GM19467 (cell line): Measurements from ENCODE around the gene PDE6B.
"Not testable (repeated sequence)": the region's sequence is repeated elsewhere in the genome, so short reads cannot be mapped to it uniquely, and the experiment has no call there.

Experiments used
- ATAC-seq: cut with Tn5 transposase; IDR thresholded peaks from one replicate; pipeline ENCODE4 v1.9.1; 2021; ENCODE audit warnings: mild to moderate bottlenecking, moderate library complexity; ENCODE audit not compliant: unreplicated experiment

The PDE6B gene

DNA sequence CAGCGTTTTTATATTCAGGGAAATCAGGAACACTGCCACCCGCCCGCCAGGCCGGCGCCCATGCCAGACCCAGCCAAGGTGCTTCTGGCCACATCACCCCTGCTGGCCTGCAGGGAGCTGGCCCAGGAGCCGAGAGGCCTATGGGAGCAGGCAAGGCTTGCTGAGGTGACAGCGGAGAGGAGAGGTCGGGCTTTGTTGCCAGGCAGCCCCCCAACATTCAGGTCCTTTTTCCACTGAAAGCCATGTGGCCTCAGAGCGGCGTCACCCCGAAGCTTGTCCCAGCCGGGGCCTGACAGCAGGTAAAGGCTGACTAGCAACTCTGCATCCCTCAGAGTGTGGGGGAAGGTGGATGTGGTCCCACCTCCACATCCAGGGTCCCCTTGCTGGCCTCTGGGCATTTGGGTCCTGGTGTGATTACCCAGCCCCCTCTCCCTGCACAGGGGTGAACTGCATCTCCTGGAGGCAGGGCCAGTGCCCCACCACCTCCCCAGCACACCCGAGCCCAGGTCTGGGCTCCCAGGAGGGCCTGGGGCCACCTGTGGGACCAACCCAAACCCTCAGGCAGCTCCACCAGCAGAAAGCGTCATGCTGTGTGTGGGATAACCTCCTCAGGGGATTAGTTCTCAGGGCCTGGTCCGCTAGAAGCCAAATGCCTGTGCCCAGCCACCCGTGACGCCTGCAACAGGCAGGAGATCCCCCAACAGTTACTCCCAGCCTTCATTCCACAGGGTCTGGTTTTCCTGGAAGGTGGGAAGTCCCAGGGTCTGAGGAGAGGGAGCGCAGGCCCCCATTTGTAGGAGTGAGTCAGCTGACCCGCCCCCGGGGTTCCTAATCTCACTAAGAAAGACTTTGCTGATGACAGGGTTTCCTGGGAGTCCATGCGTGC is at the start of gene PDE6B:
PDE6B (plus strand) TSS at position 869 of the 886 bp plus-strand sequence. CDS start 54 bp downstream, outside the sequence.
- ATAC-seq, result no peak

GRCh38 chr4:576245-576821 is 49.0 kb upstream of the PDE6B start, which contains the start of gene TMEM271:
Gene TMEM271 (minus strand): TSS chr4:576295. CDS start chr4:576062, 233 bp downstream.
- no peak for ATAC-seq

DNA sequence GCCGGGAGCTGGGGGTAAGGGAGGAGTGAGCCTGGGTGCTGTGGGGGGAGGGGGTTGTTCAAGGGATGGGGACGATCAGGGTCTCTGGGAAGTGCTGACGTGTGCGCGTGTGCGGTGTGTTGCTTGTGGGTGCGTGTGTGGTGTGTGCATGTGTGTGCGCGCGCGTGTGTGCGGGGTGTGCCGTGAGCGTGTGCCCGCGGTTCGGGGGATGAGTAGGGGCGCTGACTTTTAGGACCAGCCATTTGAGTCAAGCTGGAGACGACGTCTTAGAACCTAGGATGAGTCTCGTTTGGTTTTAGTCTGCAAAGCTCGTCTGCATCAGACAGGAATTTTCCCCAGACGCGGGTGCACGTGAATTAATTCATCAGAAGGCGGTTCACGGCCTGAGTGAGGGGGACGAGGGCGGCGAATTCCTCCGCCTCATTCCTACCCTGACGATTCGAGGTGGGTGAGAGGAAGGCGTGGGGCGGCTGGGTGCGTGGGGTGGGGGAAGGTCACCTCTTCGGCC is 48.3 kb upstream of the PDE6B start:
- no peak for ATAC-seq

- ATAC-seq, result no peak
Measured at GRCh38 chr4:577499-578450, 47.6 kb upstream of the PDE6B start.

- no peak for ATAC-seq
Measured at GRCh38 chr4:578451-579443, 46.6 kb upstream of the PDE6B start.

GRCh38 chr4:579543-580175 is 45.7 kb upstream of the PDE6B start:
- ATAC-seq, result no peak

GRCh38 chr4:581181-581580 is 44.2 kb upstream of the PDE6B start:
- no peak for ATAC-seq

- no peak for ATAC-seq
Measured at GRCh38 chr4:581753-582361, 43.5 kb upstream of the PDE6B start.

- no peak for ATAC-seq
Measured at GRCh38 chr4:583820-584219, 41.6 kb upstream of the PDE6B start.

DNA sequence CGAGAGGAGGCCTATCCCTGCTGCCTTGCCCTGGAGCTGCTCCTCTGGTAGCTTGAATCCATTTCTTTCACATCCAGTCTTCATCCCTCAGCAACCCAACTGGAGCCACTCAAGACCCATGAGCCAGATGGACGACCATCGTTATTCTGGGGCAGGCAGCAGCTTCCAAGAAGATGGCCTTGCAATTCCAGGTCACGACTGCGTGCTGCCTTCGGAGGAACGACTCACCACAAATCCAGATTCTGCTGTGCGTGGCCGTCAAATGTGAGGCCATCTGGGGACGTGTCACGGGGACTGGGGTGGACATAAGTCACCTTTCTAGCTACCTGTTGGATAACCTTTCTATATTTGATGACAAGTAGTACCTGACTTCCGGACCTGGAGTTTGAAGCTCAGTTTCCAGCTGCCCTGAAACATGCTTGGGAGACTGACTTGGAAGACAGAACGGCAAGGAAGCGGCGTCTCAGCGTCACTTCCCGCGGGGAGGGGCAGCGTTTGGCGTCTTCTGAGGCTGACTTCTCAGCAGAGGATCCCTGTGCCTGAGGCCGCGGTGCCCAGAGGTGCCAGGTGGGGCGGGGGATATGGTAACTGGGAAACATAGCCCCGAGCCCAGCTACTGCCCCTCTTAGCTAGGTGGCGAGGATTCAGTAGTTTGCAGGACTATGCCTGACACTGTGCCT is 37.6 kb upstream of the PDE6B start:
- no peak for ATAC-seq

DNA sequence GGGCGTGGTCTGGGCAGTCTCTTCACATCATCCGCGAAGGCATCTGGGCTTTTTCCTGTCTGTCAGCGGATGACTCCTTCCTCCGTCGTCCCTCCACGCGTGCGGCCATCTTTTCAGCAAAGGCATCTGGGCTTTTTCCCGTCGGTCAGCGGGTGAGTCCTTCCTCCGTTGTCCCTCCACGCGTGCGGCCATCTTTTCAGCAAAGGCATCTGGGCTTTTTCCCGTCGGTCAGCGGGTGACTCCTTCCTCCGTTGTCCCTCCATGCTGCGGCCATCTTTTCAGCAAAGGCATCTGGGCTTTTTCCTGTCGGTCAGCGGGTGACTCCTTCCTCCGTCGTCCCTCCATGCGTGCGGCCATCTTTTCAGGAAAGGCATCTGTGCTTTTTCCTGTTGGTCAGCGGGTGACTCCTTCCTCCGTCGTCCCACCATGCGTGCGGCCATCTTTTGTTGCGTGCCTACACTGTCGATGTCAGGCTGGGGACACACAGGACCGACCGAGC is 37.0 kb upstream of the PDE6B start:
- ATAC-seq, result no peak

DNA sequence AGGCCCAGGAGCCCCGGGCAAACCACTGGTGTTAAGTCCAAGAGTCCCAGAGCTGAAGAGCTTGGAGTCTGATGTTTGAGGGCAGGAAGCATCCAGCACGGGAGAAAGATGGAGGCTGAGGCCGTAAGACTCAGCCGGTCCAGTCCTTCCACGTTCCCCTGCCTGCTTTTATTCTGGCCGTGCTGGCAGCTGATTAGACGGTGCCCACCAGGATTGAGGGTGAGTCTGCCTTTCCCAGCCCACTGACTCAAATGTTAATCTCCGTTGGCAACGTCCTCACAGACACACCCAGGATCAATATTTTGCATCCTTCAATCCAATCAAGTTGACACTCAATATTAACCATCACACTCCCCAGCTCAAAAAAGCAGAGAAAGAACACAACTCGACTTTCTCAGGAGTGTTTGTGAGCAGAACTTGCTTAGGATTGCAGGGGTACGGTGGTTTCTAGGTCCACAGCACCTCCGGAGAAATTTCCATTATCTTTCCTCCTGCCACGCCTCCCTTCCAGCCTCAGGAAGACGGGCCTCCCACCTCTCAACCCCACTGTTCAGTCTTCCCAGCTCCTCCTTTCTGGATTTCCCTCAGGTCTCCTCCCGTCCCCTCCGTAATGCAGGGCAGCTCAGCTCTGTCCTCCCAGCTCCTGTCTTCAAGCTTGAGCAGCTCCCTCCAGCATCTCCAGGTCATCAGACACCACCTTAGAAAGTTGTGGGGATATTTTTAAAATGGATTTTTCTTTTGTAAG is 36.0 kb upstream of the PDE6B start:
- ATAC-seq, result no peak

DNA sequence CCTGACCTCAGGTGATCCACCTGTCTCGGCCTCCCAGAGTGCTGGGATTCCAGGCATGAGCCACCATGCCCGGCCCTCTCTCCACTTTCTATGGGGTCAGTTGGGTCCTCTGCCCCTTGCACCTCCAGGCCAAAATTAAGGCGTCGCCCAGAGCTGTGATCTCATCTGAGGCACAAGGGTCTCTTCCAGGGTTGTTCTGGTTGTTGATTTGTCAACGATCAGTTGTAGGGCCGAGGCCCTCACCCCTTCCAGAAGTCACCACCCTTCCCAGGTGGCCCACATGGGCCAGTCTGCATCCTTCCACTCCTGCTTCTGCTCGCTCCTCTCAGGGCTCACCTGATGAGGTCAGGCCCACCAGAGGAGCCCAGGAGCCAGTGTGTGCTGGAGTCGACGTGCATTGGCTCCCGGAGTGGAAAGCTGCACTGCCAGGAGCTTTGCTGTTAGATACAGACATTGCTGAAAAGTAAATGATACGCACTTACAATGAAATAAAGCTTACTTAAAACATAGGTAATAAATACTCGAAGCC is 35.0 kb upstream of the PDE6B start:
- no peak for ATAC-seq

GRCh38 chr4:592178-592577 is 33.2 kb upstream of the PDE6B start:
- ATAC-seq, result not testable (repeated sequence)

GRCh38 chr4:592825-593520 is 32.4 kb upstream of the PDE6B start:
- no peak for ATAC-seq

GRCh38 chr4:598925-599324 is 26.4 kb upstream of the PDE6B start:
- ATAC-seq, result no peak

GRCh38 chr4:600166-600565 is 25.2 kb upstream of the PDE6B start:
- no peak for ATAC-seq
